Measurements from ENCODE around the gene CHCHD4. TPM values are rescaled to one million over a fixed set of nuclear protein-coding genes. Genes with fewer than 3 reads are reported as not detected.

The CHCHD4 gene
- total and polyA plus RNA-seq, 2 of the 13 experiments (the other 11 are each of a cell fraction or from before 2014, with no cell fraction given), result 15.8 to 24.1 TPM

- TF ChIP-seq, protein P1, sequence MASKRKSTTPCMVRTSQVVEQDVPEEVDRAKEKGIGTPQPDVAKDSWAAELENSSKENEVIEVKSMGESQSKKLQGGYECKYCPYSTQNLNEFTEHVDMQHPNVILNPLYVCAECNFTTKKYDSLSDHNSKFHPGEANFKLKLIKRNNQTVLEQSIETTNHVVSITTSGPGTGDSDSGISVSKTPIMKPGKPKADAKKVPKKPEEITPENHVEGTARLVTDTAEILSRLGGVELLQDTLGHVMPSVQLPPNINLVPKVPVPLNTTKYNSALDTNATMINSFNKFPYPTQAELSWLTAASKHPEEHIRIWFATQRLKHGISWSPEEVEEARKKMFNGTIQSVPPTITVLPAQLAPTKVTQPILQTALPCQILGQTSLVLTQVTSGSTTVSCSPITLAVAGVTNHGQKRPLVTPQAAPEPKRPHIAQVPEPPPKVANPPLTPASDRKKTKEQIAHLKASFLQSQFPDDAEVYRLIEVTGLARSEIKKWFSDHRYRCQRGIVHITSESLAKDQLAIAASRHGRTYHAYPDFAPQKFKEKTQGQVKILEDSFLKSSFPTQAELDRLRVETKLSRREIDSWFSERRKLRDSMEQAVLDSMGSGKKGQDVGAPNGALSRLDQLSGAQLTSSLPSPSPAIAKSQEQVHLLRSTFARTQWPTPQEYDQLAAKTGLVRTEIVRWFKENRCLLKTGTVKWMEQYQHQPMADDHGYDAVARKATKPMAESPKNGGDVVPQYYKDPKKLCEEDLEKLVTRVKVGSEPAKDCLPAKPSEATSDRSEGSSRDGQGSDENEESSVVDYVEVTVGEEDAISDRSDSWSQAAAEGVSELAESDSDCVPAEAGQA (IDR thresholded peaks at IDR 0.05; ENCODE audit: low read depth), result no peak
- TF ChIP-seq, protein P1 (CRISPR knock-in tag; IDR thresholded peaks at IDR 0.05; ENCODE audit: borderline replicate concordance), result no peak
- TF ChIP-seq ATAD3A (CRISPR knock-in tag; IDR thresholded peaks at IDR 0.05), result 0 out of 2 replicates have a peak, but pooled peaks have one; percentile 7
- TF ChIP-seq ZNF670 (CRISPR knock-in tag; IDR thresholded peaks at IDR 0.05; ENCODE audit: borderline replicate concordance), result no peak
- TF ChIP-seq PAF1 (CRISPR knock-in tag; IDR thresholded peaks at IDR 0.05), result no peak
- no peak; the same call in 1 of the 2 replicates for TF ChIP-seq ZNF644 (CRISPR knock-in tag; IDR thresholded peaks at IDR 0.05; ENCODE audit: low read depth)
- TF ChIP-seq ZNF605 (CRISPR knock-in tag; IDR thresholded peaks at IDR 0.05), result peak; percentile 78; the same call in 1 of the 2 replicates
- TF ChIP-seq, protein P2, sequence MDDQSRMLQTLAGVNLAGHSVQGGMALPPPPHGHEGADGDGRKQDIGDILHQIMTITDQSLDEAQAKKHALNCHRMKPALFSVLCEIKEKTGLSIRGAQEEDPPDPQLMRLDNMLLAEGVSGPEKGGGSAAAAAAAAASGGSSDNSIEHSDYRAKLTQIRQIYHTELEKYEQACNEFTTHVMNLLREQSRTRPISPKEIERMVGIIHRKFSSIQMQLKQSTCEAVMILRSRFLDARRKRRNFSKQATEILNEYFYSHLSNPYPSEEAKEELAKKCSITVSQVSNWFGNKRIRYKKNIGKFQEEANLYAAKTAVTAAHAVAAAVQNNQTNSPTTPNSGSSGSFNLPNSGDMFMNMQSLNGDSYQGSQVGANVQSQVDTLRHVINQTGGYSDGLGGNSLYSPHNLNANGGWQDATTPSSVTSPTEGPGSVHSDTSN (CRISPR knock-in tag; IDR thresholded peaks at IDR 0.05; ENCODE audit: borderline replicate concordance), result no peak
- TF ChIP-seq, protein P3, sequence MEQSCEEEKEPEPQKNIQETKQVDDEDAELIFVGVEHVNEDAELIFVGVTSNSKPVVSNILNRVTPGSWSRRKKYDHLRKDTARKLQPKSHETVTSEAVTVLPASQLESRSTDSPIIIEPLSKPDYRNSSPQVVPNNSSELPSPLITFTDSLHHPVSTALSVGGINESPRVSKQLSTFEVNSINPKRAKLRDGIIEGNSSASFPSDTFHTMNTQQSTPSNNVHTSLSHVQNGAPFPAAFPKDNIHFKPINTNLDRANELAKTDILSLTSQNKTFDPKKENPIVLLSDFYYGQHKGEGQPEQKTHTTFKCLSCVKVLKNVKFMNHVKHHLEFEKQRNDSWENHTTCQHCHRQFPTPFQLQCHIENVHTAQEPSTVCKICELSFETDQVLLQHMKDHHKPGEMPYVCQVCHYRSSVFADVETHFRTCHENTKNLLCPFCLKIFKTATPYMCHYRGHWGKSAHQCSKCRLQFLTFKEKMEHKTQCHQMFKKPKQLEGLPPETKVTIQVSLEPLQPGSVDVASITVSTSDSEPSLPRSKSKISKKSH (CRISPR knock-in tag; IDR thresholded peaks at IDR 0.05; ENCODE audit: borderline replicate concordance), result no peak
- 0 out of 2 replicates have a peak, but pooled peaks have one; percentile 5 for TF ChIP-seq BCL6 (CRISPR knock-in tag; IDR thresholded peaks at IDR 0.05)
- TF ChIP-seq, protein P4, sequence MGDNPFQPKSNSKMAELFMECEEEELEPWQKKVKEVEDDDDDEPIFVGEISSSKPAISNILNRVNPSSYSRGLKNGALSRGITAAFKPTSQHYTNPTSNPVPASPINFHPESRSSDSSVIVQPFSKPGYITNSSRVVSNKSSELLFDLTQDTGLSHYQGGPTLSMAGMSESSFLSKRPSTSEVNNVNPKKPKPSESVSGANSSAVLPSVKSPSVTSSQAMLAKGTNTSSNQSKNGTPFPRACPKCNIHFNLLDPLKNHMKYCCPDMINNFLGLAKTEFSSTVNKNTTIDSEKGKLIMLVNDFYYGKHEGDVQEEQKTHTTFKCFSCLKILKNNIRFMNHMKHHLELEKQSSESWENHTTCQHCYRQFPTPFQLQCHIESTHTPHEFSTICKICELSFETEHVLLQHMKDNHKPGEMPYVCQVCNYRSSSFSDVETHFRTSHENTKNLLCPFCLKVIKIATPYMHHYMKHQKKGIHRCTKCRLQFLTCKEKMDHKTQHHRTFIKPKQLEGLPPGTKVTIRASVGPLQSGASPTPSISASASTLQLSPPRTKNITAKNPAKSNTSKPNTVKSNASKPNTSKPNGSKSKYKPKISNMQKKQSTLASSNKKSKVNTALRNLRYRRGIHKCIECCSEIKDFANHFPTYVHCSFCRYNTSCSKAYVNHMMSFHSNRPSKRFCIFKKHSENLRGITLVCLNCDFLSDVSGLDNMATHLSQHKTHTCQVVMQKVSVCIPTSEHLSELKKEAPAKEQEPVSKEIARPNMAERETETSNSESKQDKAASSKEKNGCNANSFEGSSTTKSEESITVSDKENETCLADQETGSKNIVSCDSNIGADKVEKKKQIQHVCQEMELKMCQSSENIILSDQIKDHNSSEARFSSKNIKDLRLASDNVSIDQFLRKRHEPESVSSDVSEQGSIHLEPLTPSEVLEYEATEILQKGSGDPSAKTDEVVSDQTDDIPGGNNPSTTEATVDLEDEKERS (CRISPR knock-in tag; IDR thresholded peaks at IDR 0.05), result no peak
- TF ChIP-seq SUZ12 (IDR thresholded peaks at IDR 0.05; ENCODE audit: low read depth, low read length), result no peak
- no peak; the same call in 1 of the 2 replicates for TF ChIP-seq RNF2 (conservative IDR thresholded peaks at IDR 0.05; ENCODE audit: low read depth)
- TF ChIP-seq, protein P5, sequence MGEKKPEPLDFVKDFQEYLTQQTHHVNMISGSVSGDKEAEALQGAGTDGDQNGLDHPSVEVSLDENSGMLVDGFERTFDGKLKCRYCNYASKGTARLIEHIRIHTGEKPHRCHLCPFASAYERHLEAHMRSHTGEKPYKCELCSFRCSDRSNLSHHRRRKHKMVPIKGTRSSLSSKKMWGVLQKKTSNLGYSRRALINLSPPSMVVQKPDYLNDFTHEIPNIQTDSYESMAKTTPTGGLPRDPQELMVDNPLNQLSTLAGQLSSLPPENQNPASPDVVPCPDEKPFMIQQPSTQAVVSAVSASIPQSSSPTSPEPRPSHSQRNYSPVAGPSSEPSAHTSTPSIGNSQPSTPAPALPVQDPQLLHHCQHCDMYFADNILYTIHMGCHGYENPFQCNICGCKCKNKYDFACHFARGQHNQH (CRISPR knock-in tag; IDR thresholded peaks at IDR 0.05), result no peak
- TF ChIP-seq CHCHD3 (CRISPR knock-in tag; IDR thresholded peaks at IDR 0.05), result 0 out of 2 replicates have a peak, but pooled peaks have one; percentile 46
These were observed 735 bp upstream of the CHCHD4 start (continued) for GRCh38 chr3:14125193-14126016.
